ENCODE data around the gene DACH2. TPM values are rescaled to one million over a fixed set of nuclear protein-coding genes. Genes with fewer than 3 reads are reported as not detected.

The DACH2 gene
- total RNA-seq, 1 experiment from 2014 or later = not detected

- Mint-ChIP-seq H3K4me1 (ENCODE audit: low read depth, unreplicated experiment) (no peaks in the 10 kb centered on the region), H3K9me3 (ENCODE audit: low read depth, unreplicated experiment) (peaks cover 8% of the 10 kb centered on the region), H3K27me3 (ENCODE audit: unreplicated experiment) (no peaks in the 10 kb centered on the region), H3K36me3 (ENCODE audit: insufficient read depth, unreplicated experiment) (no peaks in the 10 kb centered on the region), H3K4me3 (ENCODE audit: low read depth, unreplicated experiment) (no peak overlapping the region), H3K27ac (ENCODE audit: unreplicated experiment) (no peak overlapping the region)
- BruUV-seq (replicated peaks) = no TSS peak
- intact Hi-C loops (cut with micrococcal nuclease; ENCODE audit: unreplicated experiment) = no loop called here
- no peak for DNase-seq
- CTCF ChIA-PET = no interaction called here
- no peak for TF ChIP-seq CTCF (IDR thresholded peaks at IDR 0.05; ENCODE audit: unreplicated experiment)
These were observed 456.4 kb downstream of the DACH2 start for GRCh38 chrX:86604607-86605006.

GRCh38 chrX:86696951-86697350 lies 548.7 kb downstream of the DACH2 start:
- no TSS peak for BruUV-seq (replicated peaks)
- intact Hi-C loops (cut with micrococcal nuclease; ENCODE audit: unreplicated experiment) = no loop called here
- Mint-ChIP-seq H3K4me1 (ENCODE audit: low read depth, unreplicated experiment) (no peaks in the 10 kb centered on the region), H3K27me3 (ENCODE audit: unreplicated experiment) (no peaks in the 10 kb centered on the region), H3K9me3 (ENCODE audit: low read depth, unreplicated experiment) (peaks cover 7% of the 10 kb centered on the region), H3K36me3 (ENCODE audit: insufficient read depth, unreplicated experiment) (no peaks in the 10 kb centered on the region), H3K27ac (ENCODE audit: unreplicated experiment) (no peak overlapping the region), H3K4me3 (ENCODE audit: low read depth, unreplicated experiment) (no peak overlapping the region)
- no peak for DNase-seq
- CTCF ChIA-PET = no interaction called here
- TF ChIP-seq CTCF (IDR thresholded peaks at IDR 0.05; ENCODE audit: unreplicated experiment) = no peak

- TF ChIP-seq CTCF (IDR thresholded peaks at IDR 0.05; ENCODE audit: unreplicated experiment) = no peak
- CTCF ChIA-PET = no interaction called here
- intact Hi-C loops (cut with micrococcal nuclease; ENCODE audit: unreplicated experiment) = no loop called here
- Mint-ChIP-seq H3K9me3 (ENCODE audit: low read depth, unreplicated experiment) (peaks cover 12% of the 10 kb centered on the region), H3K27me3 (ENCODE audit: unreplicated experiment) (no peaks in the 10 kb centered on the region), H3K4me3 (ENCODE audit: low read depth, unreplicated experiment) (no peak overlapping the region), H3K36me3 (ENCODE audit: insufficient read depth, unreplicated experiment) (no peaks in the 10 kb centered on the region), H3K4me1 (ENCODE audit: low read depth, unreplicated experiment) (no peaks in the 10 kb centered on the region), H3K27ac (ENCODE audit: unreplicated experiment) (no peak overlapping the region)
- no peak for DNase-seq
- no TSS peak for BruUV-seq (replicated peaks)
These were observed 563.4 kb downstream of the DACH2 start for GRCh38 chrX:86711531-86712180.

- Mint-ChIP-seq H3K4me1 (ENCODE audit: low read depth, unreplicated experiment) (no peaks in the 10 kb centered on the region), H3K4me3 (ENCODE audit: low read depth, unreplicated experiment) (no peak overlapping the region), H3K27ac (ENCODE audit: unreplicated experiment) (no peak overlapping the region), H3K9me3 (ENCODE audit: low read depth, unreplicated experiment) (peaks cover 9% of the 10 kb centered on the region), H3K27me3 (ENCODE audit: unreplicated experiment) (no peaks in the 10 kb centered on the region), H3K36me3 (ENCODE audit: insufficient read depth, unreplicated experiment) (no peaks in the 10 kb centered on the region)
- intact Hi-C loops (cut with micrococcal nuclease; ENCODE audit: unreplicated experiment) = no loop called here
- no peak for DNase-seq
- CTCF ChIA-PET = no interaction called here
- BruUV-seq (replicated peaks) = no TSS peak
- no peak for TF ChIP-seq CTCF (IDR thresholded peaks at IDR 0.05; ENCODE audit: unreplicated experiment)
These were observed 566.2 kb downstream of the DACH2 start for GRCh38 chrX:86714441-86714840.

Data from Calu3 (cell line).